Esophagus muscularis mucosa (tissue), 4 donors: Measurements from ENCODE around the gene IFNGR1. TPM values are rescaled to one million over a fixed set of nuclear protein-coding genes. Genes with fewer than 3 reads are reported as not detected.
"Not testable (repeated sequence)": the region's sequence is repeated elsewhere in the genome, so short reads cannot be mapped to it uniquely, and the experiment has no call there.

Experiments used
- DNase-seq: peaks from one replicate; pipeline ENCODE4 v3.0.0-alpha.2; 2017; ENCODE audit errors: extremely low spot score
- H3K27ac ChIP-seq, 4 donors: fragments of 200-600 bp; sonication (generic); replicated peaks in 1 of 4; 1 replicate in 3 of 4; 2 replicates in 1 of 4; pipeline ENCODE4 v1.5.1; 2016 to 2019; ENCODE audit warnings: mild to moderate bottlenecking in 1 of 4
- H3K27me3 ChIP-seq, 4 donors: fragments of 200-600 bp; sonication (generic); one replicate each; pipeline versions ENCODE4 v1.5.1 to v1.6.0; 2016 to 2019
- H3K36me3 ChIP-seq, 4 donors: fragments of 200-600 bp; sonication (generic); one replicate each; pipeline ENCODE4 v1.5.1; 2016 to 2019
- H3K4me1 ChIP-seq, 4 donors: fragments of 200-600 bp; sonication (generic); one replicate each; pipeline ENCODE4 v1.5.1; 2016 to 2019
- H3K4me3 ChIP-seq, 4 donors: fragments of 200-600 bp; sonication (generic); 1 replicate in 2 of 4; 2 replicates in 2 of 4; pipeline ENCODE4 v1.5.1; 2016 to 2019; ENCODE audit warnings: mild to moderate bottlenecking in 4 of 4, moderate library complexity in 1 of 4
- H3K9me3 ChIP-seq, 4 donors: fragments of 200-600 bp; sonication (generic); 1 replicate in 3 of 4; 2 replicates in 1 of 4; pipeline ENCODE4 v1.5.1; 2016 to 2019
- EP300 ChIP-seq: sonication (generic); formaldehyde crosslinking; IDR thresholded peaks from one replicate; pipeline ENCODE4 v1.6.1; 2017; ENCODE audit warnings: antibody characterized with exemption
- POLR2A ChIP-seq: fragments of 450-650 bp; IDR thresholded peaks from one replicate; pipeline ENCODE4 v1.6.1; 2017; ENCODE audit warnings: antibody characterized with exemption, moderate library complexity, mild to moderate bottlenecking, low read depth
- POLR2AphosphoS5 ChIP-seq, 2 donors: sonication (generic); formaldehyde crosslinking; IDR thresholded peaks; one replicate each; pipeline ENCODE4 v1.6.1; 2017; ENCODE audit warnings: antibody characterized with exemption in 2 of 2
- WGBS: methylation state at CpG from one replicate; pipeline ENCODE4 v1.1.5; 2018; 5-methylcytosine and 5-hydroxymethylcytosine counted together
- intact Hi-C: fragments of 100-400 bp; cut with DNase I; formaldehyde crosslinking; loops from one replicate; pipeline ENCODE4 v1.15.1; 2023
- total RNA-seq, 4 donors: library from RNA; depleted of rRNA; stranded (reverse); fragments of >200 nt; gene quantifications; one replicate each; pipeline versions ENCODE4 v1.1.0 to v1.2.1, GENCODE V29; 2016
- TF ChIP-seq, protein P1 (sequence below), 3 experiments: fragments of 200-600 bp in 2 of 3; fragments of 450-650 bp in 1 of 3; sonication (generic) in 2 of 3; IDR thresholded peaks; one replicate each; pipeline ENCODE4 v1.5.1; 2017 to 2019; ENCODE audit warnings: antibody characterized with exemption in 3 of 3, mild to moderate bottlenecking in 2 of 3, moderate library complexity in 1 of 3

The IFNGR1 gene
- total RNA-seq, 4 donors from 2014 or later = 52.8 to 95.9 (median 62.9) TPM

DNA sequence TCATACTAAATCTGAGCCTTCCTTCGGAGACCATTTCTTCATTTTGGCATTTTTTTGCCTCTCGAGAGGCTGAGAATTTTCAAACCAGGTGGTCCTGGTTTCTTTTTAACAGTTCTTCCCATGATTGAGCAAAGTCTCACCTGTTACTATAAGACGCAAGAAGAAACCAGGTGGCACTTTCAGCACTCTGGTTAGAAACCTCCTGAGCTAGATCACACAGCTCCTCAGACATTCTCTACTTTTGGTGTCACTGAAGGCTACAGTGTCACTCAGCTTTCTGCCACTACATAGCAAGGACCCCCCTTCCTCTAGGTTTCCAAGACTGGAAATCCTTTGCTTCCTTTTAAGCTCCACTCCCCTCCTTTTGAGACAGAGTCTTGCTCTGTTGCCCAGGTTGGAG is 7.3 kb downstream of the IFNGR1 start:
- H3K27me3 ChIP-seq = no peaks in the 10 kb centered on the region
- no peaks in the 10 kb centered on the region for H3K9me3 ChIP-seq
- no peak for TF ChIP-seq POLR2A
- TF ChIP-seq, protein P1, sequence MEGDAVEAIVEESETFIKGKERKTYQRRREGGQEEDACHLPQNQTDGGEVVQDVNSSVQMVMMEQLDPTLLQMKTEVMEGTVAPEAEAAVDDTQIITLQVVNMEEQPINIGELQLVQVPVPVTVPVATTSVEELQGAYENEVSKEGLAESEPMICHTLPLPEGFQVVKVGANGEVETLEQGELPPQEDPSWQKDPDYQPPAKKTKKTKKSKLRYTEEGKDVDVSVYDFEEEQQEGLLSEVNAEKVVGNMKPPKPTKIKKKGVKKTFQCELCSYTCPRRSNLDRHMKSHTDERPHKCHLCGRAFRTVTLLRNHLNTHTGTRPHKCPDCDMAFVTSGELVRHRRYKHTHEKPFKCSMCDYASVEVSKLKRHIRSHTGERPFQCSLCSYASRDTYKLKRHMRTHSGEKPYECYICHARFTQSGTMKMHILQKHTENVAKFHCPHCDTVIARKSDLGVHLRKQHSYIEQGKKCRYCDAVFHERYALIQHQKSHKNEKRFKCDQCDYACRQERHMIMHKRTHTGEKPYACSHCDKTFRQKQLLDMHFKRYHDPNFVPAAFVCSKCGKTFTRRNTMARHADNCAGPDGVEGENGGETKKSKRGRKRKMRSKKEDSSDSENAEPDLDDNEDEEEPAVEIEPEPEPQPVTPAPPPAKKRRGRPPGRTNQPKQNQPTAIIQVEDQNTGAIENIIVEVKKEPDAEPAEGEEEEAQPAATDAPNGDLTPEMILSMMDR (IDR thresholded peaks at IDR 0.05) = no peak
- no peak for TF ChIP-seq EP300
- TF ChIP-seq POLR2AphosphoS5 (IDR thresholded peaks at IDR 0.05) = no peak
- 93% methylated on average over 3 of the region's 3 CpGs for WGBS
- peaks cover 0 to 25% (median 2%) of the 10 kb centered on the region in 4 donors for H3K36me3 ChIP-seq
- peak overlapping the region in 2 of 4 donors; percentile 35 to 38 for H3K27ac ChIP-seq
- peaks cover 78 to 92% (median 85%) of the 10 kb centered on the region in 4 donors for H3K4me1 ChIP-seq
- no peak overlapping the region for H3K4me3 ChIP-seq
- no peak for DNase-seq
- intact Hi-C loops = no loop called here

GRCh38 chr6:137210903-137211302 is 8.3 kb downstream of the IFNGR1 start:
- no peak for TF ChIP-seq POLR2A
- no peak for TF ChIP-seq EP300
- TF ChIP-seq, protein P1 (IDR thresholded peaks at IDR 0.05) = no peak
- no peak for TF ChIP-seq POLR2AphosphoS5 (IDR thresholded peaks at IDR 0.05)
- peaks cover 1 to 34% (median 6%) of the 10 kb centered on the region in 4 donors for H3K36me3 ChIP-seq
- H3K27ac ChIP-seq = peak overlapping the region; percentile 14 to 28 (median 24)
- H3K4me3 ChIP-seq = no peak overlapping the region
- intact Hi-C loops = no loop called here
- H3K9me3 ChIP-seq = no peaks in the 10 kb centered on the region
- peaks cover 76 to 88% (median 82%) of the 10 kb centered on the region in 4 donors for H3K4me1 ChIP-seq
- DNase-seq = no peak
- no peaks in the 10 kb centered on the region for H3K27me3 ChIP-seq

DNA sequence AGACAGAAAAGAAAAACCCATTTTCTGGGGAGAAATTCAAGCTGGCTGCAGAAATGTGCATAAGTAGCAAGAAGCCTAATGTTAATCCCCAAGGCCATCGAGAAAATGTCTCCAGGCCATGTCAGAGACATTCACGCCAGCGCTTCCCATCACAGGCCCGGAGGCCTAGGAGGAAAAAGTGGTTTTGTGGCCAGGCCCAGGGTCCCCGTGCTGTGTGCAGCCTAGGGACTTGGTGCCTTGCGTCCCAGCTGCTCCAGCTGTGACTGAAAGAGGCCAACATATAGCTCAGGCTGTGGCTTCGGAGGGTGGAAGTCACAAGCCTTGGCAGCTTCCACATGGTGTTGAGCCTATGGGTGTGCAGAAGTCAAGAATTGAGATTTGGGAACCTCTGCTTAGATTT is 10.9 kb downstream of the IFNGR1 start:
- peaks cover 50 to 66% (median 57%) of the 10 kb centered on the region in 4 donors for H3K4me1 ChIP-seq
- intact Hi-C loops = no loop called here
- 92% methylated on average over 7 of the region's 7 CpGs for WGBS
- H3K27ac ChIP-seq = no peak overlapping the region
- DNase-seq = no peak
- H3K4me3 ChIP-seq = no peak overlapping the region
- H3K36me3 ChIP-seq = peaks cover 22 to 60% (median 30%) of the 10 kb centered on the region in 4 donors
- no peaks in the 10 kb centered on the region for H3K9me3 ChIP-seq
- TF ChIP-seq, protein P1 (IDR thresholded peaks at IDR 0.05) = no peak
- TF ChIP-seq POLR2AphosphoS5 (IDR thresholded peaks at IDR 0.05) = no peak
- no peaks in the 10 kb centered on the region for H3K27me3 ChIP-seq

GRCh38 chr6:137207457-137207856 is 11.7 kb downstream of the IFNGR1 start:
- H3K27ac ChIP-seq, H3K9me3 ChIP-seq, H3K4me3 ChIP-seq, intact Hi-C loops, DNase-seq, H3K27me3 ChIP-seq: not testable (repeated sequence)
- Histone ChIP-seq H3K36me3 (peaks cover 22 to 68% (median 36%) of the 10 kb centered on the region in 4 donors), H3K4me1 (peaks cover 42 to 59% (median 49%) of the 10 kb centered on the region in 4 donors)
- 90% methylated on average over 3 of the region's 3 CpGs for WGBS

- Histone ChIP-seq H3K27ac (no peak overlapping the region), H3K27me3 (no peaks in the 10 kb centered on the region), H3K4me3 (no peak overlapping the region), H3K4me1 (peaks cover 35 to 50% (median 40%) of the 10 kb centered on the region in 4 donors), H3K9me3 (no peaks in the 10 kb centered on the region), H3K36me3 (peaks cover 22 to 77% (median 42%) of the 10 kb centered on the region in 4 donors)
- WGBS = 69% methylated on average over 1 of the region's 1 CpG
- TF ChIP-seq, protein P1 (IDR thresholded peaks at IDR 0.05) = no peak
- TF ChIP-seq POLR2AphosphoS5 (IDR thresholded peaks at IDR 0.05) (no peak), POLR2A (no peak), EP300 (no peak)
- no peak for DNase-seq
- intact Hi-C loops = no loop called here
Observed at GRCh38 chr6:137206577-137206976, 12.6 kb downstream of the IFNGR1 start.
